OCI-LY7 (cell line): ENCODE measurements around the gene CDCP1.

ENCODE experiments used
- EZH2phosphoT487 ChIP-seq: fragments of 200-600 bp; sonication (generic); IDR thresholded peaks from 2 replicates; pipeline ENCODE4 v1.6.1; 2018; ENCODE audit warnings: low read depth, borderline replicate concordance, mild to moderate bottlenecking, mixed run types, antibody characterized with exemption, low read length, moderate library complexity, mixed read lengths
- TF ChIP-seq, protein P1 (sequence below): fragments of 200-600 bp; sonication (generic); conservative IDR thresholded peaks from 2 replicates; pipeline ENCODE4 v1.5.1; 2014; ENCODE audit warnings: mild to moderate bottlenecking, antibody characterized with exemption, low read length, moderate library complexity, mixed read lengths

DNA sequence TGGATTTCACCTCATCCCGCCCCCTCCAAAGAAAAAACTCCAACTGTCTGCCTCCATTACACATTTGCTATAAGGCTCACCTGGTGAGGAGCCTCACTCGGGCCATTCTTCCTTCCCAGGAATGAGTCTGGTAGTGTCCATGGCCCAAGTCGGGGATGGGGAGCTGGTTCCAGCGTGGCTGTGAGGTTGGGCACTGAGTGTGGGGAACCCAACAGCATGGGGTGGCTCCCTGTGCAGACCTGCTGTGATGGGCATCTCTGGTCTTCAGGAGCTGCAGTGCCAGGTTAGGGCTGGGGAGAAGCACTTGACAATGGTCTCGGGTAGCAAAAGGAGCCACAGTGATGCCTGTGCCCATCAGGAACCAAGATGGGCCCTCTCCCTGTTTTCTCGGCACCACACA, 40.7 kb upstream of the CDCP1 start:
- TF ChIP-seq, protein P1, sequence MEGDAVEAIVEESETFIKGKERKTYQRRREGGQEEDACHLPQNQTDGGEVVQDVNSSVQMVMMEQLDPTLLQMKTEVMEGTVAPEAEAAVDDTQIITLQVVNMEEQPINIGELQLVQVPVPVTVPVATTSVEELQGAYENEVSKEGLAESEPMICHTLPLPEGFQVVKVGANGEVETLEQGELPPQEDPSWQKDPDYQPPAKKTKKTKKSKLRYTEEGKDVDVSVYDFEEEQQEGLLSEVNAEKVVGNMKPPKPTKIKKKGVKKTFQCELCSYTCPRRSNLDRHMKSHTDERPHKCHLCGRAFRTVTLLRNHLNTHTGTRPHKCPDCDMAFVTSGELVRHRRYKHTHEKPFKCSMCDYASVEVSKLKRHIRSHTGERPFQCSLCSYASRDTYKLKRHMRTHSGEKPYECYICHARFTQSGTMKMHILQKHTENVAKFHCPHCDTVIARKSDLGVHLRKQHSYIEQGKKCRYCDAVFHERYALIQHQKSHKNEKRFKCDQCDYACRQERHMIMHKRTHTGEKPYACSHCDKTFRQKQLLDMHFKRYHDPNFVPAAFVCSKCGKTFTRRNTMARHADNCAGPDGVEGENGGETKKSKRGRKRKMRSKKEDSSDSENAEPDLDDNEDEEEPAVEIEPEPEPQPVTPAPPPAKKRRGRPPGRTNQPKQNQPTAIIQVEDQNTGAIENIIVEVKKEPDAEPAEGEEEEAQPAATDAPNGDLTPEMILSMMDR = no peak
- no peak for TF ChIP-seq EZH2phosphoT487
